Measurements from ENCODE around the gene NEK7. TPM values are rescaled to one million over a fixed set of nuclear protein-coding genes. Genes with fewer than 3 reads are reported as not detected.

The NEK7 gene
- total and polyA plus RNA-seq, 2 of the 4 experiments (the other 2 are of a cell fraction) = 89.0 to 467 TPM

GRCh38 chr1:198255784-198256183, 99.0 kb downstream of the NEK7 start:
- Histone ChIP-seq H3K27me3 (ENCODE audit: control insufficient read depth, insufficient read depth, low read length) (no peaks in the 10 kb centered on the region), H3K23ac (ENCODE audit: low read depth, low read length) (0 out of 2 replicates have a peak overlapping the region, but pooled peaks have one; percentile 87), H3K9ac (ENCODE audit: low read depth, low read length) (no peak overlapping the region), H4K8ac (ENCODE audit: low read depth in 2 of 2, low read length in 2 of 2) (0 out of 4 replicates have a peak overlapping the region, but pooled peaks of 1 of the 2 experiments have one; percentile 65), H2BK20ac (ENCODE audit: low read depth, low read length) (no peak overlapping the region), H3K4me3 (ENCODE audit: insufficient read depth, low read depth, low read length) (no peak overlapping the region), H4K91ac (ENCODE audit: insufficient read depth, low read depth, low read length) (no peak overlapping the region), H2AK9ac (replicated peaks; ENCODE audit: low read depth, low read length, poor library complexity) (no peak overlapping the region), H3K4me1 (ENCODE audit: control insufficient read depth, insufficient read depth, low read length) (peaks cover 2% of the 10 kb centered on the region), H3K79me1 (ENCODE audit: low read depth in 1 of 2, low read length in 2 of 2) (peaks cover 23 to 36% of the 10 kb centered on the region in 2 experiments), H3K9me1 (ENCODE audit: insufficient read depth, low read length) (peaks cover 3% of the 10 kb centered on the region; the same call in 1 of the 2 replicates), H2BK15ac (ENCODE audit: low read depth, low read length) (peak overlapping the region; percentile 95; the same call in 1 of the 3 replicates), H3K9me3 (ENCODE audit: control insufficient read depth, insufficient read depth, low read length) (no peaks in the 10 kb centered on the region), H3K14ac (replicated peaks; ENCODE audit: low read depth, low read length) (no peak overlapping the region), H2BK5ac (ENCODE audit: low read depth, low read length, poor library complexity, severe bottlenecking) (no peak overlapping the region), H2AFZ (replicated peaks; ENCODE audit: low read length, poor library complexity) (no peak overlapping the region), H2BK120ac (ENCODE audit: low read depth, low read length) (peak overlapping the region; percentile 66; the same call in 1 of the 2 replicates), H3K27ac (ENCODE audit: insufficient read depth, low read length) (no peak overlapping the region), H4K5ac (ENCODE audit: low read depth, low read length) (no peak overlapping the region), H2AK5ac (ENCODE audit: low read depth, low read length) (0 out of 2 replicates have a peak overlapping the region, but pooled peaks have one; percentile 64), H3K4ac (ENCODE audit: low read depth, low read length) (peak overlapping the region; percentile 56; the same call in 1 of the 2 replicates), H3K56ac (ENCODE audit: extremely low read depth, insufficient read depth, low read length) (no peak overlapping the region), H3K4me2 (ENCODE audit: low read depth, low read length) (no peak overlapping the region), H4K20me1 (ENCODE audit: insufficient read depth, low read length) (peaks cover 3% of the 10 kb centered on the region; the same call in 1 of the 2 replicates), H3K36me3 (ENCODE audit: control insufficient read depth, insufficient read depth, low read length) (no peaks in the 10 kb centered on the region; the same call in 1 of the 2 replicates), H3K18ac (ENCODE audit: low read depth, low read length) (no peak overlapping the region)
- no peak for ATAC-seq (ENCODE audit: low read depth)
- TF ChIP-seq CHD1 (IDR thresholded peaks at IDR 0.05; ENCODE audit: low read depth, low read length) = no peak
- peak; percentile 75 for TF ChIP-seq MAFK (IDR thresholded peaks at IDR 0.05; ENCODE audit: low read depth, low read length)
- in situ Hi-C loops (cut with MboI; ENCODE audit: low sequenced_read_pairs) = no loop called here
- dilution Hi-C loops (cut with HindIII; ENCODE audit: low sequenced_read_pairs, unreplicated experiment) = no loop called here
- intact Hi-C loops (cut with micrococcal nuclease) = loop anchor here (5.0 kb wide), 1 partner anchor 98 kb away; the partner anchor contains the start of gene NEK7
- no CpG with 5 or more reads among the region's 1 CpG for WGBS, 2 experiments (ENCODE audit: extremely low coverage in 2 of 2, insufficient read length in 1 of 2)
- POLR2A ChIA-PET (ENCODE audit: unreplicated experiment) = no interaction called here
- CTCF ChIA-PET = interaction anchor here (1.2 to 1.5 kb wide), 2 partner anchors 8 to 138 kb away, joined by 3 to 6 read pairs; no protein-coding TSS in a partner anchor
- DNase-seq = no peak
- BruUV-seq (replicated peaks) = no TSS peak
